HG03571 (cell line): ENCODE measurements around the gene CLCF1.

Source experiments
- ATAC-seq: cut with Tn5 transposase; IDR thresholded peaks from one replicate; pipeline ENCODE4 v1.9.1; 2021; ENCODE audit not compliant: unreplicated experiment

CLCF1 gene

GRCh38 chr11:67396587-67397389 lies 23.4 kb upstream of the CLCF1 start:
- ATAC-seq, result no peak

GRCh38 chr11:67396259-67396581 lies 22.8 kb upstream of the CLCF1 start:
- ATAC-seq, result no peak

- ATAC-seq, result no peak
These were observed 22.3 kb upstream of the CLCF1 start for GRCh38 chr11:67395555-67396258.

DNA sequence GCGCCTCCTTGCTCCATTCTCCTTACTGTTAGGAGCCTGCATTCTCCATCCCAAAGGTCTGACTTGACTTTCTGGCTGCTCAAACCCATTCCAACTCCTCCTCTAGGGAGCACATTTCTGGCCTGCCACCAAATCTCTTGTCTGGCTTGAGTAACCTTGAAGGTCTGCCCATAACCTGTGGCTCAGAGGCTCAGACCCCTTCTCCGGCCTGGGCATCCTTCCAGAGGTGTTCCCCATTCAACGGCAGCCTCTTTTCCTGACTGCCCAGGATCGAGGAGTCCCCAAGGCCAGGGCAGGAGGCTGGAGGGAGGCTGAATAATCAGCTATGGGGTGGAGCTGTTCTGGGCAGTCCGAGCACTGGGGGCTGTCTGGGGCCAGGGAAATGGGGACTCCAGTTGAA lies 20.6 kb upstream of the CLCF1 start:
- no peak for ATAC-seq

- no peak for ATAC-seq
These were observed 20.0 kb upstream of the CLCF1 start for GRCh38 chr11:67393437-67393836.

- ATAC-seq, result peak; percentile 13
These were observed 18.9 kb upstream of the CLCF1 start for GRCh38 chr11:67392183-67392715.

DNA sequence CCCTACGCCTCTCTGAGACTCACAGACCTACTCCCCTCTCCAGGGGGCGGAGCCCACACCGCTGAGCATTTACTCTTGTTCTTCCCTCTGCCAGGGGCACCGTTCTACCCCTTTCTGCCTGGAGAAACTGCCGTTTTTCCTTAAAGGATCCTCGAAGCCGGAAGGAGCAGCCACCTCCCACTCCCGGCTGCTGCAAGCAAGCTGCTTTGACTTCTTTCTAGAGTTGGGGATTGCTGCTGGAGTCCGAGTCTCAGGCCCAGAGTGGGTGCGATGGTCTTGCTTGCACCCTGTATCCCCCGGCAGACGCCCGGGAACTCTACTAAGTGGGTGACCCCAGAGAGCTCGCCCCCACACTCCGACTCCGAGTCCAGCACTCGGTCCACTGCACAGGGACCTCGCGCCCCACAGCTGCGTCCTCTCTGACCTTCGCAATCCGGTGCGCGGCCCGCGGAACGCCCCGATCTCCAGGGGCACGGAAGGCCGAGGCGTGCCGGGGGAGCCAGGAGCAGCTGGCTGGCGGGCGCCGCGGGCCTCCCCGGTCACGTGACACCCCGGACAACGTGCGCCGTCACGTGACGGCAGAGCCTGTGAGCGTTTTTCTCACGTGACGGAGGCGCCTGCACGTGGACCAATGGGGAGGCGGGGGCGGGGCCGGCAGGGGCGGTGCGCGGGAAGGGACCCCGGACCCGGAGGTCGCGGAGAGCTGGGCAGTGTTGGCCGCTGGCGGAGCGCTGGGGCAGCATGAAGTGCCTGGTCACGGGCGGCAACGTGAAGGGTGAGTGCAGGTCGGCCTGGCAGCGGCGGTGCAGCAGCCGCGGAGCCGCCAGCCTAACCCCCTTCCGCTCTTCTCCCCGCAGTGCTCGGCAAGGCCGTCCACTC lies 18.1 kb upstream of the CLCF1 start, which contains the start of gene RAD9A:
TSS of gene RAD9A (plus strand) at position 683 of the 879 bp plus-strand sequence. CDS start at position 742, 59 bp downstream.
- peak; percentile 58 for ATAC-seq

DNA sequence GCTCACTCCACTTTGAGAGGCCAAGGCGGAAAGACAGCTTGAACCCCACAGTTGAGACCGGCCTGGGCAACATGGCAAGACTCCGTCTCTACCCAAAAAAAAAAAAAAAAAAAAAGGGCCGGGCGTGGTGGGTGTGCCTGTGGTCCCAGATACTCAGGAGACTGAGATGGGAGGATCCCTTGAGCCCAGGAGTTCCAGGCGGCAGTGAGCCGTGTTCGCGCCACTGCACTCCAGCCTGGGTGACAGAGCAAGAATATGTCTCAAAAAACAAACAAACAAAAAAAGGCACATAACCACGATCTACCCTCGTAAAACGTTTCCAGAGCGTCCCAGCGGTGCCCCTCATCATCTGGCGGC lies 17.5 kb upstream of the CLCF1 start:
- ATAC-seq, result no peak

DNA sequence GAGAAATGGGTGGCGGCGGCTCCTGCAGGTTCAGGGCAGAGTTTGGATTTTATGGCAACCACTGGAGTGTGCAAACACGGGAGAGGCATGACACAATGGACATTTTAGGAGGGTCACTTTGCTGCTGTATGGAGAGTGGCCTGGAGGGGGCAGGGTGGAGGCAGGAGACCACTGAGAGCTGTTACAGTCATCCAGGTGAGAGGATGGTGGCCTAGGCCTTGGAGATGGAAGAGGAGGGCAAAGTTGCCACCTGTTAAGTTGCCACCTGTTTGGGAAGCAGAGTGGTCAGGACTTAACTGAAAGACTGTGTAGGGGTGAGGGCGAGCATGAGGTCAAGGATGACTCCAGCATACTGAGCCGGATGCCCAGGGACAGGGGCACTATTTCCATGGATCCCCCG lies 16.1 kb upstream of the CLCF1 start:
- ATAC-seq, result no peak

GRCh38 chr11:67387518-67387917 lies 14.1 kb upstream of the CLCF1 start:
- ATAC-seq, result no peak

GRCh38 chr11:67387069-67387468 lies 13.7 kb upstream of the CLCF1 start:
- no peak for ATAC-seq

- ATAC-seq, result no peak
These were observed 11.5 kb upstream of the CLCF1 start for GRCh38 chr11:67384851-67385366.

- ATAC-seq, result no peak
These were observed 9.1 kb upstream of the CLCF1 start for GRCh38 chr11:67382276-67383136.

DNA sequence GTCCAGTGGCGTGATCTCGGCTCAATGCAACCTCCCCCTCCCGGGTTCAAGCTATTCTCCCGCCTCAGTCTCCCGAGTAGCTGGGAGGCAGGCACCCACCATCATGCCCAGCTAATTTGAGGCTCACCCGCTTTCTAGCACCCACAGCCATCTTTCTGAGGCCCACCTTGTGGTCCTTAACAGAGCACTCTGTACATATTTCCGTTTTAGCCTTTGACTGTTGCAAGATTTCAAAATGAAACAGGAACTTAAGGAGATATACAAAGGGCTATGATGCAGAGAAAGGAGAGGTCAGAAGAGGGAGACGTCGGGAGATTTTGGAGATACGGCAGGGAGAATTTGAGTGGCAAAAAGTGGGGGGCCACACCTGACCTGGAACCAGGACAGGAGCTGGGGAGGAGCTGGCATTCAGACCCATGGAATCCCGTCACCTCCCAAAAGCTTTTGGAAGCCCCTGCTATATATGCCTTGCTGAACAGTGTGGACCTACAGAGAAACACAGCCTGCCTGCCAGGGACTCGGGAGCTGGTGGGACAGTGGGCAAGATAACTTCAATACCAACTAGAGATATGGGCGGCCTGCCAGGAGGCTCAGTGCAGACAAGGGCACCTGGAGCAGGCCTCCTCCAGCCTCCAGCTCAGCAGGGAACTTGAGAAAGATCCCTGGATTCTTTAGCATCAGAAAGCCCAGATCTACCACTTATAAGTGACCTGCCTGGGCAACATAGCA lies 8.0 kb upstream of the CLCF1 start:
- ATAC-seq, result no peak

GRCh38 chr11:67379061-67380058 lies 6.0 kb upstream of the CLCF1 start:
- no peak for ATAC-seq

- no peak for ATAC-seq
These were observed 5.1 kb upstream of the CLCF1 start for GRCh38 chr11:67378544-67378943.

GRCh38 chr11:67376873-67377808 lies 3.7 kb upstream of the CLCF1 start:
- no peak for ATAC-seq
